Muscle of arm (tissue), 12 donors: ENCODE data around the gene DEPDC5. TPM values are rescaled to one million over a fixed set of nuclear protein-coding genes. Genes with fewer than 3 reads are reported as not detected.
"Not testable (repeated sequence)": the region's sequence is repeated elsewhere in the genome, so short reads cannot be mapped to it uniquely, and the experiment has no call there.

Source experiments
- DNase-seq: peaks from one replicate; pipeline ENCODE4 v3.0.0-alpha.2; 2013
- polyA plus RNA-seq, 12 donors: library from polyadenylated mRNA; unstranded; fragments of 120-200 nt; gene quantifications; one replicate each; pipeline ENCODE4 v1.2.1, GENCODE V29; 2013; ENCODE audit not compliant: insufficient read length in 12 of 12

Gene DEPDC5
- polyA plus RNA-seq, 12 donors: 7.1 to 13.8 (median 9.3) TPM; not detected in 1

DNA sequence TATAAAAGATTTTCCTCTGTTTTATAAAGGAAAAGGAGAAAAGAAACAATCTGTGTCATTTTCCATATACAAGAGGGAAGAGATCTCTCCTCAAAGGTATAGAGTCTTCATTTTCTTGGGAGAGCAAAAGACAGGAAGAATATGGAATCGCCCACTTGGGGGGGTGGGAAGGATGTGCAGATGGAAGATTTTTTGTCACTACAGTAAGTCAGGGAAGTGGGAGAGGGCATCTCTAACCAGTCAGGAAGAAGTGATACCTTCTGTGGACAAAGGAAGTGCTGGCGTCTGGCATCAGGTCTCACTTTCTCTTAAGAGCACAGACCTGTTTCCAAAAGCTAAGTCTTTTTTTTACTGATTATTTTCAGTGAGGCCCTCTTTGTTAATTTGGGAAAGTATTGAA lies 5.3 kb upstream of the DEPDC5 start:
- no peak for DNase-seq

DNA sequence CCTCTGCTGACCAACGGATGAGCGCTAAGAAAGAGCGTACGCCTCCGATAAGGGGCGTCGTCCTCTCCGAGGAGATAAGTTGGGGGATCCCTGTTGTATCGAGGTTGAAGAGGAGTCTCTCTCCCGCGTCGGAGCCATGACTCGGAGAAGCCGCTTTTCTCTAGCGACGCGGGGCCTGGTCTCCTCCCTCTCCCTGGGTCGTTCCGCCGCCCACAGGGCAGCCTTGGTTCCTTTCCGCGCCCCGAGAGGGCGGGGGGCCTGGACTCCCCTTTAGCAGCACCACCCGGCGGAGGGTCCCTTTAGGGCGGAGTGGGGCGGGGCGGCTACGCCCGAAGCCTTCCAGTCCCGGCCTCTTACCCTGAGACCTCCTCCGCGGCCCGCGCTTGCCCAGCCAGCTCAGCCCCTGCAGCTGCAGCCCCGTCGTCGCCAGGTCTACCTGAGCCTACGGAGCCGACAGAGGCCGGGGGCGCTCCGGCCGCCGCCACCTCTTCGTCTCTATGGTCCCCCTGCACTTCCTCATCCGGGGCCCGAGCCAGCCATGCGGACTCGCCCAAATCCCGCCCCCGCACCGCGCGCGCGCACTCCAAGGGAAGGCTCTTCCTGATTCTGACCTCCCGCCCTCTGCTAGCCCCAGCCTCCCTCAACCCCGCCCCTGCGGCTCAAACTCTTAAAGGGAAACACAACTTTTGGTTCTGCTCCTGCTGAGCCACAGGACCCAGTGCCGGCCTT lies 4.0 kb upstream of the DEPDC5 start, which contains the start of gene PRR14L:
Gene PRR14L (minus strand): TSS at position 497 of the 729 bp plus-strand sequence. CDS start 11,272 bp downstream, outside the sequence.
- DNase-seq: peak; percentile 97

GRCh38 chr22:31750365-31751284 lies 3.2 kb upstream of the DEPDC5 start:
- no peak for DNase-seq

GRCh38 chr22:31752096-31752847 lies 1.5 kb upstream of the DEPDC5 start:
- no peak for DNase-seq

- peak; percentile 57 for DNase-seq
These were observed 700 bp upstream of the DEPDC5 start for GRCh38 chr22:31753005-31753633.

- DNase-seq: no peak
These were observed 994 bp downstream of the DEPDC5 start for GRCh38 chr22:31754813-31755212.

DNA sequence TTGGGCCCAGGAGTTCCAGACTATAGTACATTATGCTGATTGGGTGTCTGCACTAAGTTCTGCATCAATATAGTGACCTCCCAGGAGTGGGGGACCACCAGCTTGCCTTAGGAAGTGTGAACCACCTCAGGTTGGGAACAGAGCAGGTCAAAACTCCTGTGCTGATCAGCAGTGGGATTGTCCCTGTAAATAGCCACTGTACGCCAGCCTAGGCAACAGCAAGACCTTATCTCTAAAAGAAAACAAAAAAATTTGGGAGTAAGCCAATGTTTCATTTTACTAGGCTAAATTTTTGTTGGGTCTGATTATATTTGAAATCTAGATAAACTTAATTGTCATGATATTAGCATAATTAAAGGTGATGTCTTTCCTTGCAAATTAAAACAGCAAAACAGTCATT lies 3.4 kb downstream of the DEPDC5 start:
- no peak for DNase-seq

GRCh38 chr22:31758860-31759259 lies 5.0 kb downstream of the DEPDC5 start:
- DNase-seq: not testable (repeated sequence)

- DNase-seq: no peak
These were observed 11.0 kb downstream of the DEPDC5 start for GRCh38 chr22:31764785-31765184.

GRCh38 chr22:31768422-31769059 lies 14.7 kb downstream of the DEPDC5 start:
- no peak for DNase-seq

GRCh38 chr22:31773416-31773815 lies 19.6 kb downstream of the DEPDC5 start:
- no peak for DNase-seq

GRCh38 chr22:31776231-31776630 lies 22.4 kb downstream of the DEPDC5 start:
- no peak for DNase-seq

- DNase-seq: no peak
These were observed 36.0 kb downstream of the DEPDC5 start for GRCh38 chr22:31789803-31790202.

- DNase-seq: peak; percentile 1
These were observed 36.4 kb downstream of the DEPDC5 start for GRCh38 chr22:31790240-31790639.

- not testable (repeated sequence) for DNase-seq
These were observed 45.5 kb downstream of the DEPDC5 start for GRCh38 chr22:31799358-31799757.

- no peak for DNase-seq
These were observed 46.2 kb downstream of the DEPDC5 start for GRCh38 chr22:31800065-31800464.

DNA sequence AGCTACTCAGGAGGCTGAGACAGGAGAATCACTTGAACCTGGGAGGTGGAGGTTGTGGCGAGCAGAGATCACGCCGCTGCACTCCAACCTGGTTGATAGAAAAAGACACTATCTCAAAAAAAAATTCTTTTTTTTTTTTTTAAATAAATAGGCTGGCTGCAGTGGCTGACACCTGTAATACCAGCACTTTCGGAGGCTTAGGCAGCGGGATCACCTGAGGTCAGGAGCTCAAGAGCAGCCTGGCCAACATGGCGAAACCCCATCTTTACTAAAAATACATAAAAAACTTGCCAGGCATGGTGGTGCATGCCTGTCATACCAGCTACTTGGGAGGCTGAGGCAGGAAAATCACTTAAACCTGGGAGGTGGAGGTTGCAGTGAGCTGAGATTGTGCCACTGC lies 47.0 kb downstream of the DEPDC5 start:
- DNase-seq: not testable (repeated sequence)

DNA sequence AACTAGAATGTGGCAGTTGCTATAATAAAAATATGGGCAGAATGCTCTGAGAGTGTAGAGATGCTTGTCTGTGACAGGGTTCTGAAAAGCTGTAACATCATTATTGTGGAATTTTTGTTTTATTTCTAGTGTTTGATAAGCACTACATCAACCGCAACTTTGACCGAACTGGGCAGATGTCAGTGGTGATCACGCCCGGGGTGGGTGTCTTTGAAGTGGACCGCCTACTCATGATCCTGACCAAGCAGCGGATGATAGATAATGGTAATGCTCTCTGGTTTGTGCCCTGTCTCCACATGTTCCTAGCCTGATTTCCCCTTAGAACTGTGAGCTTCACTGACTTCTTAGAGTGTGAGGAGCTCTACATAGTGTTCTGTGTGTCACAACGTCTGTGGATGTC lies 48.8 kb downstream of the DEPDC5 start:
- no peak for DNase-seq

DNA sequence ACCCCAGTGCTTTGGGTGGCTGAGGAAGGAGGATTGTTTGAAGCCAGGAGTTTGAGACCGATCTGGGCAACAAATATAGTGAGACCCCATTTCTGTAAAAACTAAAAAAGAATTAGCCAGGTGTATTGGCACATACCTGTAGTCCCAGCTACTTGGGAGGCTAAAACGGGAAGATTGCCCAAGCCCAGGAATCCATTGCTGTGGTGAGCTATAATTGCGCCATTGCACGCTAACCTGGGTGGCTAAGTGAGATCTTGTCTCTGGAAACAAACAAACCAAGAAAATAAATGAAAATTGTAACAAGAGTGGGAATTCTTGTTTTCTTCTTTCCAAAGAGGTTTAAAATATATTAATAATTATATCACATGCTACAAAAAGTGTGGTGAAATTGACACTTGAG lies 52.9 kb downstream of the DEPDC5 start:
- DNase-seq: no peak

DNA sequence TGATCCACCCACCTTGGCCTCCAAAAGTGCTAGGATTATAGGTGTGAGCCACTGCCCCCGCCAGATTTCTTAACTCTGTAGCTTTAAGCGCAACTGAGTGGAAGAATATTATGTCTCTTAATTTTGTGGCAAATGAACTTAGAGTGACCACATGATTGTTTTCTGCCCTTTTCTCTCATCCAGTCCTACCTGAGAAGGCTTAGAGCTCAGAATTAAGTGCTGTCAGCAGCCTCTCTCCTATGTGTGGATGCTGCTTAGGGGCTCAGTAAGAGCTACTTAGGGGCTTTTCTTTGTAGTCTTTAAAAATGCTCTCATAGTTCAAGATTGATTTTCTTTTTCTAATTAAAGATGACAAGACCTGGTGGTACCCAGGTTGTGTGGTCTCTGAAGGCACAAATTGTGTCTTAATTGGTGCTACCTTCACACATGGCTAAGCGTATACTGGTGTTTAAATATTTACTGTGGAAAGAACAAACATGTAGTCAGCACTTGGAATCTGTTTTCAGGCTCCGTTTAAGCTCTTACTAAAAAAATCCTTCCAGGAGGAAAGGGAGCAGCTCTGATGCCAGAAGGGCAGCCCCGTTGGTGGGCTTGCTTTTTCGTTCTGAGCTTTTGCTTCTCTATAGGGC lies 59.3 kb downstream of the DEPDC5 start:
- DNase-seq: no peak

DNA sequence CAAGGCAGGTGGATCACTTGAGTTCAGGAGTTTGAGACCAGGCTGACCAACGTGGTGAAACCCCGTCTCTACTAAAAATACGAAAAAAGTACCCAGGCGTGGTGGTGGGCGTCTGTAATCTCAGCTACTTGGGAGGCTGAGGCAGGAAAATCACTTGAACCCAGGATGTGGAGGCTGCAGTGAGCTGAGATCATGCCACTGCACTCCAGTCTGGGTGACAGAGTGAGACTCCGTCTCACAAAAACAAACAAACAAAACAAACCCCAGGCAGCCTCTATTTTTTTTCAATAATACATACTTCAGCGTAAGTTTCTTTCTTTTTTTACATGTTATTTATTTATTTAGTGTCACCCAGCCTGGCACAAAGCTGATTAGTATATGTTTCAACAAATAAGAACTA lies 60.1 kb downstream of the DEPDC5 start:
- DNase-seq: not testable (repeated sequence)
